Natural killer cell (primary cell): ENCODE data around the gene PPP6C. TPM values are rescaled to one million over a fixed set of nuclear protein-coding genes. Genes with fewer than 3 reads are reported as not detected.
"Not testable (repeated sequence)": the region's sequence is repeated elsewhere in the genome, so short reads cannot be mapped to it uniquely, and the experiment has no call there.

Source experiments
- ATAC-seq, 3 donors: fragments of 150-1000 bp in 2 of 3; fragments of 200-7000 bp in 1 of 3; cut with Tn5 transposase; 1 replicate in 1 of 3; 2 replicates in 2 of 3; pipeline ENCODE4 v1.10.0; 2021; ENCODE audit warnings: mild to moderate bottlenecking in 2 of 3, moderate library complexity in 2 of 3
- DNase-seq, 2 donors: peaks; one replicate each; pipeline versions ENCODE4 v3.0.0 to v3.0.0-alpha.2; 2013 to 2021; ENCODE audit warnings: mixed read lengths in 1 of 2
- H3K27ac ChIP-seq: one replicate; pipeline ENCODE4 v1.5.1; 2013; ENCODE audit warnings: mild to moderate bottlenecking, low read length
- H3K27me3 ChIP-seq: one replicate; pipeline ENCODE4 v1.6.1; 2013; ENCODE audit warnings: low read length; ENCODE audit not compliant: control insufficient read depth, insufficient read depth
- H3K36me3 ChIP-seq: one replicate; pipeline ENCODE4 v1.6.1; 2013; ENCODE audit warnings: low read length; ENCODE audit not compliant: control insufficient read depth, insufficient read depth
- H3K4me1 ChIP-seq: one replicate; pipeline ENCODE4 v1.6.1; 2013; ENCODE audit warnings: low read length; ENCODE audit not compliant: control insufficient read depth, insufficient read depth
- H3K4me3 ChIP-seq: one replicate; pipeline ENCODE4 v1.5.1; 2013; ENCODE audit warnings: low read length
- H3K9me3 ChIP-seq: one replicate; pipeline ENCODE4 v1.6.1; 2013; ENCODE audit warnings: low read length; ENCODE audit not compliant: control insufficient read depth, insufficient read depth
- H3K27ac Mint-ChIP-seq, 2 donors: one replicate each; pipeline ENCODE4 v1.8.0; 2022; ENCODE audit warnings: mild to moderate bottlenecking in 2 of 2, mixed read lengths in 2 of 2, moderate library complexity in 1 of 2
- H3K27me3 Mint-ChIP-seq, 2 donors: one replicate each; pipeline ENCODE4 v1.8.0; 2022; ENCODE audit warnings: low read depth in 2 of 2, mixed read lengths in 2 of 2
- H3K36me3 Mint-ChIP-seq: one replicate; pipeline ENCODE4 v1.8.0; 2022; ENCODE audit warnings: mixed read lengths
- H3K4me1 Mint-ChIP-seq, 2 donors: one replicate each; pipeline ENCODE4 v1.8.0; 2022; ENCODE audit warnings: mixed read lengths in 2 of 2
- H3K4me3 Mint-ChIP-seq: one replicate; pipeline ENCODE4 v1.8.0; 2022; ENCODE audit warnings: mild to moderate bottlenecking, moderate library complexity, mixed read lengths
- H3K9me3 Mint-ChIP-seq, 2 donors: one replicate each; pipeline ENCODE4 v1.8.0; 2022; ENCODE audit warnings: mixed read lengths in 2 of 2
- WGBS: methylation state at CpG from one replicate; pipeline ENCODE4 v1.1.7; 2013; ENCODE audit warnings: missing lambda C conversion rate; ENCODE audit not compliant: insufficient coverage; 5-methylcytosine and 5-hydroxymethylcytosine counted together
- intact Hi-C: fragments of 100-400 bp; cut with micrococcal nuclease; formaldehyde crosslinking; loops from one replicate; pipeline ENCODE4 v1.14.2; 2022
- total RNA-seq, 4 donors: library from RNA; stranded (reverse); fragments of 120-200 nt in 1 of 4; gene quantifications; one replicate each; pipeline versions ENCODE4 v1.2.3 to v1.2.4, GENCODE V29; 2013 to 2022
- TF ChIP-seq, protein P1 (sequence below): fragments of 200-600 bp; IDR thresholded peaks from one replicate; pipeline ENCODE4 v1.8.0; 2022; ENCODE audit warnings: antibody characterized with exemption

Gene PPP6C
- total RNA-seq, 3 donors from 2014 or later (not counting 1 experiment from before 2014, with no cell fraction given) = 31.1 to 37.4 (median 34.8) TPM

DNA sequence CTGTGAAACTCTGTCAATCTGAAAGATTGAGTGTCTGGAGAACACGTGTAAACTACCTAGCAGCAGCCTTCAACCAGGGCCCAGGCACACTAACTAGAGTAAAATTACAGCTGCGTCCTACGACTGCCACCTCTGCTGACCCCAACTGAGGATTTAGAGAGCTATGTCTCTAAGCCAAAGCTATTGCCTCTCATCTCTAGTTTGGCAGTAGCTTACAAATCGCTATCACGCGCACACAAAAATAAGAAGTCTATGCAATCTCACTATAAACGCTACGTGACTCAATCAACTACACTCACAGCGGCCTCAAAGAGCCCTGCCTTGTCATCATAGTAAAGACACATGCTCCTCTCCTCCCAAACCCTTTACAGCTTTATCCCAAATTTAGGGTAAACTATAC is 8.7 kb downstream of the PPP6C start:
- H3K27ac ChIP-seq = no peak overlapping the region
- H3K4me1 ChIP-seq = peaks cover 3% of the 10 kb centered on the region
- H3K9me3 ChIP-seq = no peaks in the 10 kb centered on the region
- H3K36me3 ChIP-seq = no peaks in the 10 kb centered on the region
- Mint-ChIP-seq H3K27me3 (no peaks in the 10 kb centered on the region), H3K9me3 (no peaks in the 10 kb centered on the region), H3K4me1 (peaks cover 60 to 76% of the 10 kb centered on the region in 2 donors), H3K4me3 (no peak overlapping the region), H3K27ac (no peak overlapping the region), H3K36me3 (no peaks in the 10 kb centered on the region)
- 95% methylated on average over 9 of the region's 9 CpGs for WGBS
- TF ChIP-seq, protein P1, sequence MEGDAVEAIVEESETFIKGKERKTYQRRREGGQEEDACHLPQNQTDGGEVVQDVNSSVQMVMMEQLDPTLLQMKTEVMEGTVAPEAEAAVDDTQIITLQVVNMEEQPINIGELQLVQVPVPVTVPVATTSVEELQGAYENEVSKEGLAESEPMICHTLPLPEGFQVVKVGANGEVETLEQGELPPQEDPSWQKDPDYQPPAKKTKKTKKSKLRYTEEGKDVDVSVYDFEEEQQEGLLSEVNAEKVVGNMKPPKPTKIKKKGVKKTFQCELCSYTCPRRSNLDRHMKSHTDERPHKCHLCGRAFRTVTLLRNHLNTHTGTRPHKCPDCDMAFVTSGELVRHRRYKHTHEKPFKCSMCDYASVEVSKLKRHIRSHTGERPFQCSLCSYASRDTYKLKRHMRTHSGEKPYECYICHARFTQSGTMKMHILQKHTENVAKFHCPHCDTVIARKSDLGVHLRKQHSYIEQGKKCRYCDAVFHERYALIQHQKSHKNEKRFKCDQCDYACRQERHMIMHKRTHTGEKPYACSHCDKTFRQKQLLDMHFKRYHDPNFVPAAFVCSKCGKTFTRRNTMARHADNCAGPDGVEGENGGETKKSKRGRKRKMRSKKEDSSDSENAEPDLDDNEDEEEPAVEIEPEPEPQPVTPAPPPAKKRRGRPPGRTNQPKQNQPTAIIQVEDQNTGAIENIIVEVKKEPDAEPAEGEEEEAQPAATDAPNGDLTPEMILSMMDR = no peak
- no peak for DNase-seq
- H3K4me3 ChIP-seq = no peak overlapping the region
- no peaks in the 10 kb centered on the region for H3K27me3 ChIP-seq
- intact Hi-C loops = no loop called here
- no peak for ATAC-seq

GRCh38 chr9:125179776-125180175 is 9.8 kb downstream of the PPP6C start:
- H3K27me3 ChIP-seq, H3K36me3 Mint-ChIP-seq, H3K27me3 Mint-ChIP-seq, H3K9me3 Mint-ChIP-seq, intact Hi-C loops, H3K36me3 ChIP-seq, DNase-seq, H3K4me1 ChIP-seq, H3K4me3 Mint-ChIP-seq, H3K9me3 ChIP-seq, H3K27ac ChIP-seq, H3K4me3 ChIP-seq, ATAC-seq: not testable (repeated sequence)
- peaks cover 65 to 75% of the 10 kb centered on the region in 2 donors for H3K4me1 Mint-ChIP-seq
- WGBS = 80% methylated on average over 1 of the region's 4 CpGs
- H3K27ac Mint-ChIP-seq = peak overlapping the region; percentile 41 to 66

DNA sequence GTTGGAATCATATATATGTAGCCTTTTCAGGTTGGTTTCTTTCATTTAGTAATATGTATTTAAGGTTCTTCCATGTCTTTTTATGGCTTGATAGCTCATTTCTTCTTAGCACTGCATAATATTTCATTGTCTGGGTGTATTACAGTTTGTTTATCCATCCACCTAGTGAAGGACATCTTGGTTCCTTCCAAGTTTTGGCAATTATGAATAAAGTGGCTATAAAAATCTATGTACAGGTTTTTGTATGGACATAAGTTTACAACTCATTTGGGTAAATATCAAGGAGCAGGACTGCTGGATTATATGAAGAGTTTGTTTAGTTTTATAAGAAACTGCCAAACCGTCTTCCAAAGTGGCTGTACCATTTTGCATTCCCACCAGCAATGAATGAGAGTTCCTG is 11.7 kb downstream of the PPP6C start:
- no peak overlapping the region for H3K4me3 Mint-ChIP-seq
- no peak for ATAC-seq

GRCh38 chr9:125176636-125177035 is 13.0 kb downstream of the PPP6C start:
- no peaks in the 10 kb centered on the region for H3K27me3 Mint-ChIP-seq
- H3K27me3 ChIP-seq = no peaks in the 10 kb centered on the region
- intact Hi-C loops = no loop called here
- peaks cover 4% of the 10 kb centered on the region for H3K36me3 ChIP-seq
- H3K36me3 Mint-ChIP-seq = no peaks in the 10 kb centered on the region
- no peaks in the 10 kb centered on the region for H3K9me3 Mint-ChIP-seq
- WGBS = 100% methylated on average over 3 of the region's 3 CpGs
- H3K4me1 ChIP-seq = peaks cover 7% of the 10 kb centered on the region
- DNase-seq = no peak
- H3K27ac ChIP-seq = no peak overlapping the region
- ATAC-seq = no peak
- no peak overlapping the region for H3K4me3 Mint-ChIP-seq
- H3K27ac Mint-ChIP-seq = peak overlapping the region; percentile 41 to 73
- H3K4me1 Mint-ChIP-seq = peaks cover 60 to 65% of the 10 kb centered on the region in 2 donors
- H3K9me3 ChIP-seq = no peaks in the 10 kb centered on the region
- H3K4me3 ChIP-seq = no peak overlapping the region
- TF ChIP-seq, protein P1 = no peak

More for the DNA sequence above, 11.7 kb downstream of the PPP6C start:
- H3K9me3 ChIP-seq = no peaks in the 10 kb centered on the region
- H3K27ac ChIP-seq = no peak overlapping the region
- TF ChIP-seq, protein P1 = no peak
- Mint-ChIP-seq H3K27me3 (no peaks in the 10 kb centered on the region), H3K4me1 (peaks cover 60 to 64% of the 10 kb centered on the region in 2 donors), H3K27ac (peak overlapping the region in 1 of 2 donors; percentile 56), H3K9me3 (no peaks in the 10 kb centered on the region), H3K36me3 (no peaks in the 10 kb centered on the region)
- H3K4me1 ChIP-seq = peaks cover 1% of the 10 kb centered on the region
- H3K27me3 ChIP-seq = no peaks in the 10 kb centered on the region
- no peak overlapping the region for H3K4me3 ChIP-seq
- intact Hi-C loops = no loop called here
- H3K36me3 ChIP-seq = peaks cover 4% of the 10 kb centered on the region
- WGBS = 100% methylated on average over 1 of the region's 1 CpG
- DNase-seq = no peak
